Sigmoid colon (tissue), 4 donors: ENCODE measurements around the gene TMEM39B.

Experiments
- CTCF ChIP-seq, 4 experiments: fragments of 450-650 bp in 3 of 4; fragments of 200-600 bp in 1 of 4; IDR thresholded peaks; one replicate each; pipeline ENCODE4 v1.5.1; 2016 to 2019; ENCODE audit warnings: antibody characterized with exemption in 4 of 4, mild to moderate bottlenecking in 3 of 4, moderate library complexity in 2 of 4
- POLR2A ChIP-seq, 2 donors: fragments of 450-650 bp; IDR thresholded peaks; one replicate each; pipeline ENCODE4 v1.6.1; 2016; ENCODE audit warnings: antibody characterized with exemption in 2 of 2, mild to moderate bottlenecking in 2 of 2, moderate library complexity in 2 of 2
- POLR2AphosphoS5 ChIP-seq, 4 donors: sonication (generic); formaldehyde crosslinking; IDR thresholded peaks; one replicate each; pipeline ENCODE4 v1.6.1; 2017; ENCODE audit warnings: antibody characterized with exemption in 4 of 4

- TF ChIP-seq CTCF (IDR thresholded peaks at IDR 0.05) (no peak), POLR2A (IDR thresholded peaks at IDR 0.05) (no peak), POLR2AphosphoS5 (IDR thresholded peaks at IDR 0.05) (no peak)
These were observed 40.2 kb downstream of the TMEM39B start for GRCh38 chr1:32112806-32113375.
